Activated naive CD4-positive, alpha-beta T cell treated with anti-CD3 and anti-CD28 coated beads, Interleukin-2, amount 10 ng/mL, durations not matched to agents 7 days and 5 days (primary cell): ENCODE results near the gene HOXD3.

ENCODE experiments used
- CTCF ChIA-PET: fragments of 350-600 bp; sonication (Branson Sonifier 250); formaldehyde crosslinking; loops from one replicate; lab custom pipeline; 2021; ENCODE audit warnings: antibody characterized with exemption; lab: Charles Lee
- DNase-seq: peaks from one replicate; pipeline ENCODE4 v3.0.0-alpha.2; 2020
- H3K27ac Mint-ChIP-seq: one replicate; pipeline ENCODE4 v1.8.0; 2021; ENCODE audit warnings: mild to moderate bottlenecking, moderate library complexity, mixed read lengths
- H3K27me3 Mint-ChIP-seq: one replicate; pipeline ENCODE4 v1.8.0; 2021; ENCODE audit warnings: mild to moderate bottlenecking, mixed read lengths
- H3K36me3 Mint-ChIP-seq: one replicate; pipeline ENCODE4 v1.8.0; 2021; ENCODE audit warnings: mixed read lengths
- H3K4me1 Mint-ChIP-seq: one replicate; pipeline ENCODE4 v1.8.0; 2021; ENCODE audit warnings: mixed read lengths
- H3K4me3 Mint-ChIP-seq: one replicate; pipeline ENCODE4 v1.8.0; 2021; ENCODE audit warnings: mild to moderate bottlenecking, moderate library complexity, mixed read lengths
- H3K9me3 Mint-ChIP-seq: one replicate; pipeline ENCODE4 v1.8.0; 2021; ENCODE audit warnings: mixed read lengths

The HOXD3 gene

GRCh38 chr2:176145085-176145969 is 11.8 kb upstream of the HOXD3 start:
- no peaks in the 10 kb centered on the region for H3K4me1 Mint-ChIP-seq
- no peaks in the 10 kb centered on the region for H3K9me3 Mint-ChIP-seq
- H3K36me3 Mint-ChIP-seq: no peaks in the 10 kb centered on the region
- H3K27me3 Mint-ChIP-seq: peaks cover 99% of the 10 kb centered on the region
- no peak overlapping the region for H3K4me3 Mint-ChIP-seq
- DNase-seq: no peak
- CTCF ChIA-PET: interaction anchor here (1.9 to 8.8 kb wide), 2 partner anchors 18 to 308 kb away, joined by 6 to 140 read pairs; no protein-coding TSS in a partner anchor
- no peak overlapping the region for H3K27ac Mint-ChIP-seq

GRCh38 chr2:176146101-176146500 is 11.0 kb upstream of the HOXD3 start:
- CTCF ChIA-PET: interaction anchor here (8.8 kb wide), 1 partner anchor 307 kb away, joined by 140 read pairs; no protein-coding TSS in a partner anchor
- Mint-ChIP-seq H3K4me1 (no peaks in the 10 kb centered on the region), H3K4me3 (no peak overlapping the region), H3K9me3 (no peaks in the 10 kb centered on the region), H3K36me3 (no peaks in the 10 kb centered on the region), H3K27ac (no peak overlapping the region), H3K27me3 (peaks cover 99% of the 10 kb centered on the region)
- no peak for DNase-seq

GRCh38 chr2:176146645-176147044 is 10.5 kb upstream of the HOXD3 start:
- Mint-ChIP-seq H3K36me3 (no peaks in the 10 kb centered on the region), H3K27ac (no peak overlapping the region), H3K27me3 (peaks cover 99% of the 10 kb centered on the region), H3K4me3 (no peak overlapping the region), H3K9me3 (no peaks in the 10 kb centered on the region), H3K4me1 (no peaks in the 10 kb centered on the region)
- no peak for DNase-seq
- CTCF ChIA-PET: interaction anchor here (8.8 kb wide), 1 partner anchor 307 kb away, joined by 140 read pairs; no protein-coding TSS in a partner anchor

GRCh38 chr2:176147210-176147799 is 9.8 kb upstream of the HOXD3 start:
- Mint-ChIP-seq H3K27ac (no peak overlapping the region), H3K4me3 (no peak overlapping the region), H3K27me3 (peaks cover 100% of the 10 kb centered on the region), H3K4me1 (no peaks in the 10 kb centered on the region), H3K36me3 (no peaks in the 10 kb centered on the region), H3K9me3 (no peaks in the 10 kb centered on the region)
- CTCF ChIA-PET: no interaction called here
- DNase-seq: no peak

GRCh38 chr2:176147800-176148496 is 9.2 kb upstream of the HOXD3 start:
- Mint-ChIP-seq H3K4me1 (no peaks in the 10 kb centered on the region), H3K36me3 (no peaks in the 10 kb centered on the region), H3K9me3 (no peaks in the 10 kb centered on the region), H3K27ac (no peak overlapping the region), H3K27me3 (peaks cover 100% of the 10 kb centered on the region), H3K4me3 (no peak overlapping the region)
- no peak for DNase-seq
- CTCF ChIA-PET: no interaction called here

GRCh38 chr2:176148751-176149421 is 8.2 kb upstream of the HOXD3 start:
- H3K36me3 Mint-ChIP-seq: no peaks in the 10 kb centered on the region
- no peak overlapping the region for H3K4me3 Mint-ChIP-seq
- no peaks in the 10 kb centered on the region for H3K9me3 Mint-ChIP-seq
- H3K27me3 Mint-ChIP-seq: peaks cover 100% of the 10 kb centered on the region
- CTCF ChIA-PET: no interaction called here
- no peak overlapping the region for H3K27ac Mint-ChIP-seq
- DNase-seq: no peak
- no peaks in the 10 kb centered on the region for H3K4me1 Mint-ChIP-seq

- H3K9me3 Mint-ChIP-seq: no peaks in the 10 kb centered on the region
- no peaks in the 10 kb centered on the region for H3K4me1 Mint-ChIP-seq
- CTCF ChIA-PET: no interaction called here
- peaks cover 100% of the 10 kb centered on the region for H3K27me3 Mint-ChIP-seq
- H3K4me3 Mint-ChIP-seq: no peak overlapping the region
- H3K27ac Mint-ChIP-seq: no peak overlapping the region
- DNase-seq: no peak
- H3K36me3 Mint-ChIP-seq: no peaks in the 10 kb centered on the region
Measured at GRCh38 chr2:176149481-176149938, 7.6 kb upstream of the HOXD3 start.

- H3K9me3 Mint-ChIP-seq: no peaks in the 10 kb centered on the region
- no peak for DNase-seq
- no peak overlapping the region for H3K27ac Mint-ChIP-seq
- no peak overlapping the region for H3K4me3 Mint-ChIP-seq
- peaks cover 100% of the 10 kb centered on the region for H3K27me3 Mint-ChIP-seq
- CTCF ChIA-PET: interaction anchor here (1.2 to 1.9 kb wide), 3 partner anchors 9 to 305 kb away, joined by 4 to 8 read pairs (median 6); no protein-coding TSS in a partner anchor
- H3K36me3 Mint-ChIP-seq: no peaks in the 10 kb centered on the region
- no peaks in the 10 kb centered on the region for H3K4me1 Mint-ChIP-seq
Measured at GRCh38 chr2:176149939-176150583, 7.0 kb upstream of the HOXD3 start.

GRCh38 chr2:176150584-176151441 is 6.3 kb upstream of the HOXD3 start:
- Mint-ChIP-seq H3K27ac (no peak overlapping the region), H3K36me3 (no peaks in the 10 kb centered on the region), H3K4me3 (no peak overlapping the region), H3K4me1 (no peaks in the 10 kb centered on the region), H3K27me3 (peaks cover 100% of the 10 kb centered on the region), H3K9me3 (no peaks in the 10 kb centered on the region)
- CTCF ChIA-PET: interaction anchor here (1.2 to 1.9 kb wide), 3 partner anchors 10 to 305 kb away, joined by 4 to 8 read pairs (median 6); no protein-coding TSS in a partner anchor
- DNase-seq: no peak

GRCh38 chr2:176151442-176152287 is 5.4 kb upstream of the HOXD3 start, which contains the start of gene HOXD4:
Gene HOXD4 (plus strand): TSS chr2:176151550. CDS start chr2:176151634, 84 bp downstream.
- H3K4me1 Mint-ChIP-seq: no peaks in the 10 kb centered on the region
- no peak within 1 kb of the TSS for H3K27ac Mint-ChIP-seq
- H3K36me3 Mint-ChIP-seq: no peaks in the 10 kb centered on the region
- CTCF ChIA-PET: interaction anchor here (1.5 to 1.9 kb wide), 2 partner anchors 24 to 304 kb away, joined by 6 to 8 read pairs; no protein-coding TSS in a partner anchor
- no peak within 1 kb of the TSS for H3K4me3 Mint-ChIP-seq
- peaks cover 100% of the 10 kb centered on the region for H3K27me3 Mint-ChIP-seq
- no peaks in the 10 kb centered on the region for H3K9me3 Mint-ChIP-seq
- no peak for DNase-seq

GRCh38 chr2:176152350-176153181 is 4.5 kb upstream of the HOXD3 start:
- no peaks in the 10 kb centered on the region for H3K9me3 Mint-ChIP-seq
- CTCF ChIA-PET: interaction anchor here (0.9 kb wide), 1 partner anchor 12 kb away, joined by 4 read pairs; no protein-coding TSS in a partner anchor
- no peaks in the 10 kb centered on the region for H3K4me1 Mint-ChIP-seq
- no peak for DNase-seq
- H3K4me3 Mint-ChIP-seq: no peak overlapping the region
- no peak overlapping the region for H3K27ac Mint-ChIP-seq
- H3K36me3 Mint-ChIP-seq: no peaks in the 10 kb centered on the region
- H3K27me3 Mint-ChIP-seq: peaks cover 98% of the 10 kb centered on the region
